Measurements from ENCODE around the gene PCDH15. TPM values are rescaled to one million over a fixed set of nuclear protein-coding genes. Genes with fewer than 3 reads are reported as not detected.
"Not testable (repeated sequence)": the region's sequence is repeated elsewhere in the genome, so short reads cannot be mapped to it uniquely, and the experiment has no call there.

PCDH15 gene
- total RNA-seq, 1 donor = under 0.01 TPM

- Histone ChIP-seq H3K4me3 (ENCODE audit: low read length) (no peak overlapping the region), H3K4me1 (ENCODE audit: insufficient read depth, low read length) (no peaks in the 10 kb centered on the region), H3K9me3 (ENCODE audit: low read depth, low read length) (no peaks in the 10 kb centered on the region), H3K27me3 (ENCODE audit: insufficient read depth, low read length) (no peaks in the 10 kb centered on the region)
Measured at GRCh38 chr10:54550016-54550415, 251.0 kb downstream of the PCDH15 start.

GRCh38 chr10:54531296-54531695 is 269.7 kb downstream of the PCDH15 start:
- no peaks in the 10 kb centered on the region for H3K9me3 ChIP-seq (ENCODE audit: low read depth, low read length)
- H3K4me3 ChIP-seq (ENCODE audit: low read length) = no peak overlapping the region
- H3K4me1 ChIP-seq (ENCODE audit: insufficient read depth, low read length) = no peaks in the 10 kb centered on the region
- H3K27me3 ChIP-seq (ENCODE audit: insufficient read depth, low read length) = no peaks in the 10 kb centered on the region

- Histone ChIP-seq H3K27me3 (ENCODE audit: insufficient read depth, low read length) (no peaks in the 10 kb centered on the region), H3K4me1 (ENCODE audit: insufficient read depth, low read length) (no peaks in the 10 kb centered on the region), H3K4me3 (ENCODE audit: low read length) (no peak overlapping the region), H3K9me3 (ENCODE audit: low read depth, low read length) (no peaks in the 10 kb centered on the region)
Measured at GRCh38 chr10:54530299-54530698, 270.7 kb downstream of the PCDH15 start.

- Histone ChIP-seq H3K27me3 (ENCODE audit: insufficient read depth, low read length) (no peaks in the 10 kb centered on the region), H3K4me1 (ENCODE audit: insufficient read depth, low read length) (no peaks in the 10 kb centered on the region)
Measured at GRCh38 chr10:54525816-54526215, 275.2 kb downstream of the PCDH15 start.

GRCh38 chr10:54515244-54515643 is 285.8 kb downstream of the PCDH15 start:
- not testable (repeated sequence) for H3K4me1 ChIP-seq (ENCODE audit: insufficient read depth, low read length); H3K9me3 ChIP-seq (ENCODE audit: low read depth, low read length); H3K4me3 ChIP-seq (ENCODE audit: low read length); H3K27me3 ChIP-seq (ENCODE audit: insufficient read depth, low read length)

More at GRCh38 chr10:54525816-54526215, 275.2 kb downstream of the PCDH15 start:
- no peaks in the 10 kb centered on the region for H3K9me3 ChIP-seq (ENCODE audit: low read depth, low read length)
- H3K4me3 ChIP-seq (ENCODE audit: low read length) = no peak overlapping the region

GRCh38 chr10:54503863-54504262 is 297.2 kb downstream of the PCDH15 start:
- H3K4me3 ChIP-seq (ENCODE audit: low read length) = no peak overlapping the region
- peaks cover 9% of the 10 kb centered on the region for H3K9me3 ChIP-seq (ENCODE audit: low read depth, low read length)
- no peaks in the 10 kb centered on the region for H3K27me3 ChIP-seq (ENCODE audit: insufficient read depth, low read length)
- no peaks in the 10 kb centered on the region for H3K4me1 ChIP-seq (ENCODE audit: insufficient read depth, low read length)

- no peaks in the 10 kb centered on the region for H3K4me1 ChIP-seq (ENCODE audit: insufficient read depth, low read length)
Measured at GRCh38 chr10:54501929-54502328, 299.1 kb downstream of the PCDH15 start.

GRCh38 chr10:54496852-54497251 is 304.2 kb downstream of the PCDH15 start:
- no peaks in the 10 kb centered on the region for H3K27me3 ChIP-seq (ENCODE audit: insufficient read depth, low read length)
- no peak overlapping the region for H3K4me3 ChIP-seq (ENCODE audit: low read length)
- H3K4me1 ChIP-seq (ENCODE audit: insufficient read depth, low read length) = no peaks in the 10 kb centered on the region
- peaks cover 5% of the 10 kb centered on the region for H3K9me3 ChIP-seq (ENCODE audit: low read depth, low read length)

More at GRCh38 chr10:54501929-54502328, 299.1 kb downstream of the PCDH15 start:
- H3K27me3 ChIP-seq (ENCODE audit: insufficient read depth, low read length) = no peaks in the 10 kb centered on the region
- peaks cover 13% of the 10 kb centered on the region for H3K9me3 ChIP-seq (ENCODE audit: low read depth, low read length)
- H3K4me3 ChIP-seq (ENCODE audit: low read length) = no peak overlapping the region

- H3K9me3 ChIP-seq (ENCODE audit: low read depth, low read length) = no peaks in the 10 kb centered on the region
- no peaks in the 10 kb centered on the region for H3K4me1 ChIP-seq (ENCODE audit: insufficient read depth, low read length)
- no peak overlapping the region for H3K4me3 ChIP-seq (ENCODE audit: low read length)
- H3K27me3 ChIP-seq (ENCODE audit: insufficient read depth, low read length) = no peaks in the 10 kb centered on the region
Measured at GRCh38 chr10:54487743-54488142, 313.3 kb downstream of the PCDH15 start.

- Histone ChIP-seq H3K4me1 (ENCODE audit: insufficient read depth, low read length) (no peaks in the 10 kb centered on the region), H3K4me3 (ENCODE audit: low read length) (no peak overlapping the region), H3K27me3 (ENCODE audit: insufficient read depth, low read length) (no peaks in the 10 kb centered on the region), H3K9me3 (ENCODE audit: low read depth, low read length) (no peaks in the 10 kb centered on the region)
Measured at GRCh38 chr10:54485971-54486370, 315.1 kb downstream of the PCDH15 start.

- Histone ChIP-seq H3K4me3 (ENCODE audit: low read length) (no peak overlapping the region), H3K4me1 (ENCODE audit: insufficient read depth, low read length) (no peaks in the 10 kb centered on the region), H3K9me3 (ENCODE audit: low read depth, low read length) (no peaks in the 10 kb centered on the region)
Measured at GRCh38 chr10:54484186-54484585, 316.8 kb downstream of the PCDH15 start.

GRCh38 chr10:54478601-54479000 is 322.4 kb downstream of the PCDH15 start:
- Histone ChIP-seq H3K4me3 (ENCODE audit: low read length) (no peak overlapping the region), H3K27me3 (ENCODE audit: insufficient read depth, low read length) (no peaks in the 10 kb centered on the region), H3K4me1 (ENCODE audit: insufficient read depth, low read length) (no peaks in the 10 kb centered on the region), H3K9me3 (ENCODE audit: low read depth, low read length) (no peaks in the 10 kb centered on the region)

More at GRCh38 chr10:54484186-54484585, 316.8 kb downstream of the PCDH15 start:
- no peaks in the 10 kb centered on the region for H3K27me3 ChIP-seq (ENCODE audit: insufficient read depth, low read length)

- Histone ChIP-seq H3K4me1 (ENCODE audit: insufficient read depth, low read length) (no peaks in the 10 kb centered on the region), H3K9me3 (ENCODE audit: low read depth, low read length) (no peaks in the 10 kb centered on the region), H3K4me3 (ENCODE audit: low read length) (no peak overlapping the region), H3K27me3 (ENCODE audit: insufficient read depth, low read length) (no peaks in the 10 kb centered on the region)
Measured at GRCh38 chr10:54477738-54478137, 323.3 kb downstream of the PCDH15 start.

GRCh38 chr10:54470324-54470631 is 330.8 kb downstream of the PCDH15 start:
- no peaks in the 10 kb centered on the region for H3K4me1 ChIP-seq (ENCODE audit: insufficient read depth, low read length)

GRCh38 chr10:54469587-54470323 is 331.3 kb downstream of the PCDH15 start:
- Histone ChIP-seq H3K4me1 (ENCODE audit: insufficient read depth, low read length) (no peaks in the 10 kb centered on the region), H3K9me3 (ENCODE audit: low read depth, low read length) (no peaks in the 10 kb centered on the region), H3K27me3 (ENCODE audit: insufficient read depth, low read length) (no peaks in the 10 kb centered on the region), H3K4me3 (ENCODE audit: low read length) (no peak overlapping the region)

More at GRCh38 chr10:54470324-54470631, 330.8 kb downstream of the PCDH15 start:
- Histone ChIP-seq H3K27me3 (ENCODE audit: insufficient read depth, low read length) (no peaks in the 10 kb centered on the region), H3K9me3 (ENCODE audit: low read depth, low read length) (no peaks in the 10 kb centered on the region), H3K4me3 (ENCODE audit: low read length) (no peak overlapping the region)

- no peaks in the 10 kb centered on the region for H3K27me3 ChIP-seq (ENCODE audit: insufficient read depth, low read length)
- H3K9me3 ChIP-seq (ENCODE audit: low read depth, low read length) = peaks cover 8% of the 10 kb centered on the region
Measured at GRCh38 chr10:54454271-54454670, 346.8 kb downstream of the PCDH15 start.

More at GRCh38 chr10:54454271-54454670, 346.8 kb downstream of the PCDH15 start:
- no peaks in the 10 kb centered on the region for H3K4me1 ChIP-seq (ENCODE audit: insufficient read depth, low read length)
- no peak overlapping the region for H3K4me3 ChIP-seq (ENCODE audit: low read length)
